C4-2B (cell line): ENCODE measurements around the gene STPG2.
A peak's percentile ranks its signal among the peaks of the same experiment; 100 is the strongest.

Source experiments
- H3K27ac ChIP-seq: fragments of 450-650 bp; 2 replicates; pipeline ENCODE4 v1.5.1; 2017
- ZFX ChIP-seq: fragments of 450-650 bp; IDR thresholded peaks from 2 replicates; pipeline ENCODE4 v1.6.1; 2017
- TF ChIP-seq, protein P1 (sequence below): fragments of 450-650 bp; conservative IDR thresholded peaks from 2 replicates; pipeline ENCODE4 v1.5.1; 2017; ENCODE audit warnings: mild to moderate bottlenecking

The STPG2 gene

DNA sequence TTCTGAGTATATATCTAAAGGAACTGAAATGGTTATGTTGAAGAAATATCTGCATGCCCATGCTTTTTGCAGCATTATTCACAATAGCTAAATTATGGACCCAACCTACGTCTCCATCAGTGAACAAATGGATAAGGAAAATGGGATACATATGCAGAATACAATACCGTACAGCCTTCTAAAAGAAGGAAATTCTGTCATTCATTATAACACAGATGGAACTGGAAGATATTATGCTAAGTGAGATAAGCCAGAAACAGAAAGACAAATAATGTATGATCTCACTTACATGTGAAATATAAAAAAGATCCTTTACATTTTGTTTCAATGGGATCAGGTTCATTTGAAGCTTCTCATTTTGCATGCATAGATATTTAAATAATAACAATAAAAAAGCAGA is 263.3 kb downstream of the STPG2 start:
- TF ChIP-seq ZFX = no peak
- TF ChIP-seq, protein P1, sequence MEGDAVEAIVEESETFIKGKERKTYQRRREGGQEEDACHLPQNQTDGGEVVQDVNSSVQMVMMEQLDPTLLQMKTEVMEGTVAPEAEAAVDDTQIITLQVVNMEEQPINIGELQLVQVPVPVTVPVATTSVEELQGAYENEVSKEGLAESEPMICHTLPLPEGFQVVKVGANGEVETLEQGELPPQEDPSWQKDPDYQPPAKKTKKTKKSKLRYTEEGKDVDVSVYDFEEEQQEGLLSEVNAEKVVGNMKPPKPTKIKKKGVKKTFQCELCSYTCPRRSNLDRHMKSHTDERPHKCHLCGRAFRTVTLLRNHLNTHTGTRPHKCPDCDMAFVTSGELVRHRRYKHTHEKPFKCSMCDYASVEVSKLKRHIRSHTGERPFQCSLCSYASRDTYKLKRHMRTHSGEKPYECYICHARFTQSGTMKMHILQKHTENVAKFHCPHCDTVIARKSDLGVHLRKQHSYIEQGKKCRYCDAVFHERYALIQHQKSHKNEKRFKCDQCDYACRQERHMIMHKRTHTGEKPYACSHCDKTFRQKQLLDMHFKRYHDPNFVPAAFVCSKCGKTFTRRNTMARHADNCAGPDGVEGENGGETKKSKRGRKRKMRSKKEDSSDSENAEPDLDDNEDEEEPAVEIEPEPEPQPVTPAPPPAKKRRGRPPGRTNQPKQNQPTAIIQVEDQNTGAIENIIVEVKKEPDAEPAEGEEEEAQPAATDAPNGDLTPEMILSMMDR = no peak
- H3K27ac ChIP-seq = no peak overlapping the region

- TF ChIP-seq ZFX = no peak
- TF ChIP-seq, protein P1 = no peak
- no peak overlapping the region for H3K27ac ChIP-seq
Measured at GRCh38 chr4:97868097-97868496, 275.2 kb downstream of the STPG2 start.

GRCh38 chr4:97867557-97868091 is 275.7 kb downstream of the STPG2 start:
- H3K27ac ChIP-seq = no peak overlapping the region
- TF ChIP-seq, protein P1 = no peak
- no peak for TF ChIP-seq ZFX

GRCh38 chr4:97866821-97867556 is 276.3 kb downstream of the STPG2 start:
- TF ChIP-seq, protein P1 = no peak
- TF ChIP-seq ZFX = no peak
- H3K27ac ChIP-seq = peak overlapping the region; percentile 78; the same call in 1 of the 2 replicates

GRCh38 chr4:97851115-97851514 is 292.2 kb downstream of the STPG2 start:
- no peak for TF ChIP-seq ZFX
- TF ChIP-seq, protein P1 = no peak

GRCh38 chr4:97845758-97846157 is 297.5 kb downstream of the STPG2 start:
- TF ChIP-seq, protein P1 = no peak
- no peak for TF ChIP-seq ZFX
- no peak overlapping the region; the same call in 1 of the 2 replicates for H3K27ac ChIP-seq

More at GRCh38 chr4:97851115-97851514, 292.2 kb downstream of the STPG2 start:
- H3K27ac ChIP-seq = no peak overlapping the region

- TF ChIP-seq, protein P1 = no peak
- no peak for TF ChIP-seq ZFX
Measured at GRCh38 chr4:97841512-97841911, 301.8 kb downstream of the STPG2 start.

More at GRCh38 chr4:97841512-97841911, 301.8 kb downstream of the STPG2 start:
- no peak overlapping the region for H3K27ac ChIP-seq
